Right kidney (tissue), 1 donor: Measurements from ENCODE around the gene HERC2.
A peak's percentile ranks its signal among the peaks of the same experiment; 100 is the strongest.

Experiments
- DNase-seq: peaks from one replicate; pipeline ENCODE4 v3.0.0-alpha.2; 2016

The HERC2 gene

DNA sequence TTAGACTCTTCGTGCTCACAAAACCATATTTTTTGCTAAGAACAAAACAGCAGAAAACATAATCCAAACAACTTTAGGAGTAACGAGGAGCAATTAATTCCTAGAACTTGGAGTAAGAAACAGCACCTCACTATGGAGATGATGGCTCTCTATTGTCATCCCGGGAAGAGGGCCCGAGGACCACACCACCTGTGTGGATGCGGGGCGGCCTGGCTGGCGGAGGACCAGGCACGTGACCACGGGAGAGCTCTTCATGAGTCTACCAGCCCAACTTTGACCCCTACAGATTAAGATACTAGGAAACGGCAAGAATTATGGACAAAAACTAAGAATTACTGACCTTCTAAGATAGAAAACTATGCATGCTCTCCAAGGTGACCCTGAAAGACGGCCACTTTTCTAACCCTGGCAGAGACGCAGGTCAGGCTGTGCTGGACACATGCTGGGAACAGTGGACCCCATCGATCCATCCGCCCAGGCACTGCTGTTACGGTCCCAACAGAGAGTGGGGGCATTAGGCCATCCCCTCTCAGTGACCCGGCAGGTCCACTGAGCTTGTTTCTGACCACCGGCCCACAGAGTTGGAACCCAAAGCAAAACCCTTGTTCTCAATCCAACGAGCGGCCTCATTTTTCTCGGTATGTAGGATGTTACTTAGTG is 209.7 kb downstream of the HERC2 start:
- DNase-seq: no peak

DNA sequence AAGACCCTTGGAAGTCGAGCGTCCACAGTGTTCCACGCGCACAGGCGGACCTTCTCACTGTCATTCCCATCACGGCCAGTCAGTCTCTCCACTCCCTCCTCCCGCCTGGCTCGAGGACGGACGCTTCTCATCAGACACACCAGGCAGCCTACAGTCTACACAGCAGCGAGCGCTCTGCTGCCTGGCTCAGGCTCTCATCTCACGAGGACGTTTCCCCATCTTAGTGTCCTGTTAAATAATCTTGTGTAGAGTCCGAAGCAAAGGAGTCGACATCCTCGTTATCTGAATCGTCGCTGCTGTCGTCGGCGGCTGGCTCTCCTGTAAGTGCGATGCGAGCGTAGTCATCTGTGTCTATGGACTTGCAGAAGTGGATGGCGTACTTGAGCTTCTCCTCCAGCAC is 210.4 kb downstream of the HERC2 start:
- no peak for DNase-seq

DNA sequence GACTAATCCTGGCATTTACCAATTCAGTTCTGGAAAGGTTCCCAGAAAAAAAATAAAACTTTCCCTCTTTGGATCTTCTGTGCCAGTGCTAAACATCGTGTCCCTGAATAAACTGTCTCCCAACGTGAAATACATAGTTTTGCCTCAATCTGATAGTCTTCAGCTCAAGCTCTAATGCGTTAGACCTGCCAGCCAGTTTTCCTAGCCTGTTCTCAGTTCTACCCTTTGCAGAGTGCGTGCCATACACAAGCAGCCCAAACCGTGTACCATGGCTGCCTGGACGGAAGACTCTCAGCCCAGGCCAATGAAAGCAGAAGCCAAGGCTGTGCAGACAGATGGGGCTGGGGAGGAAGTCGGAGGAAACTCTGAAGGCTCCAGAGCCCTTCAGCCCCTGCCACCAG is 211.5 kb downstream of the HERC2 start:
- DNase-seq: no peak

DNA sequence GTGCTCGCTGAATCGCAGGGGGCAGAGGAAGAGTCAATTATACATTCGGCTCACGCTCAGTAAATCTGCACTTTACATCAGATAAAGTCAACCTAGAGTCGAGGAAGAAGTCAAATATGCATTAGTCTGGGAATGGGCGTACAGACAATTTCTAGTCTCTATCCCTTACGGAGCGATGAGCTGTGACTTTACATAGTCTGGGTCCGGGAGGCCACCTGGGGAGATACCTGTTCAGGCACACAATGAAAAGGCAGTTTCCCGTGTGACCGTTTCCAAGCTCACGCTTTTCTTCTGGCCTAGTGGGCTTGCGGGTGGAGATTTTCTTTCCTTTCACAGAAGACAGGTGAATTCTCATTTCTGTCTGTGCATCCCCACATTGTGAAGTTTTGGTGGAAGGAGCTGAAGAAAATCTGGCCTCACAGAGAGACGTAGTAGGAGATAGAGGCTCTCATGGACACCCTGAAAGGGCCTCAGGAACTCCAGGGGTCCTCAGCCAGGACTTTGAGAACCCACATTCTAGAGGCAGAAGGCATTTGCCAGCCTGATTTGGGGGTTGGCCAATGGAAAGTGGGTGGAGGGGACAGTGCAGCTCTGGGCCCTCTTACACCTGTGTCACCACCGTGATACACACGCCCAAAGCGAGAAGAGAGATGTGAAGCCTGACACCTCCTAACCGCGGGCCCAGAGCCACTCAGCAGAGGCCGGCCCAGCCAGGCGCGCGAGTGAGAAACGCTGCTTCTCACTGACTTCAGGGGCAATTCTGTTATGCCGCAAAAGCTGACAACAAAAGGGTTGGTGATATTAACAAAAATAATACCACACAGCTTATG is 212.1 kb downstream of the HERC2 start:
- DNase-seq: no peak

DNA sequence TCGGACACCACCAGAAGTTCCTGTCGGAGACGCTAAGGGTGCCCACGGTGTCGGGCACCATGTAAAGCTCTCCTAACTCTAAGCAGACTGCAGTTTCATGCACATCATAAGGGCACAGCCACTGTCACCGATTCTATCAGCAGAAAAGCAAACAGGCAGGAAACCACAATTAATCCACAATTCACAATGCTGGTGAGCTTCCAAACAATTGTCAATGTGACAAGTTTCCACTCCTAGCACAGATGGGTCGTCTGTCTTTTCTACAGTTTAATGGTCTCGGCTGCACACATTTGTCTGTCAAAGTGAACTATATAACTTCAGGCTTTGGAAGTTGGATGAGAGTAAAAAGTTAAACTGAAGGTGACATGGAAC is 214.1 kb downstream of the HERC2 start:
- no peak for DNase-seq

DNA sequence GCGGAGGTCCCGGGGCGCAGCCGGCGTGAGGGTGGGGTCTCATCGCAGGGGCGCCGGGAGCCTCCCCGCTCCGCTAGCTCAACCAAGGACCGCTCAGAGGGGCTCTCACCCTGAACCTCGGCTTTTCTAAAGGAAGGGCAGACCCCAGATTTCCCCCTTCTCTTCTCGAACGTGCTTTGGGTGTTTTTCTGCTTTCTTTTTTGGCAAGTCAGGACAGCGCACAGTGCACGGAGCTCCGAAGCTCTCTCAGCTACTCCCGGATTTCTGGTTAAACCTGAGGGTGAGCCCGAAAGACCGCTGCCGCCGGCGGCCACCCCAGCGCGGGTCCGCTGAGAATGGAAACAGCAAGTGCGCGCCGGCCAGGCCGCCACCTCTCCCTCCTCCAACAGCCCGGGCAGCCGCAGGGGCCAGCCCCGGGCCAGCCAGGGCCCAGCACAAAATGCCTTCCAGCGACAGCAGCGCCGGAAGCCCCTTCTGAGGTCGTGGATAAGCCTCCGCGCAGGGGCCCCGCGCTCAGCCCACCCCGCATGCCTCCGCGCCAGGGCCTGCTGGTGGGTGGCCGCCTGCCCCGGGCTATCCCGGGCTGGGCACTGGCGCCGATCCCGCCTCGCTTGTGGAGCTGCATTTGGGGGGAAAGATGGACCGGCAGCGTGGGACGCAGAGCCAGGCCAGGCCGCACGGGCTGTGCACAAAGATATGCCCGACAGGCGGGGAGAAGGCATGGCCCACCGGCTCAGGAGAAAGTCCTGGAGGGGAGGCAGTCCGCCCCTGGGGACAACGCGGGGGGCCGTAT is 214.7 kb downstream of the HERC2 start:
- peak; percentile 82 for DNase-seq

DNA sequence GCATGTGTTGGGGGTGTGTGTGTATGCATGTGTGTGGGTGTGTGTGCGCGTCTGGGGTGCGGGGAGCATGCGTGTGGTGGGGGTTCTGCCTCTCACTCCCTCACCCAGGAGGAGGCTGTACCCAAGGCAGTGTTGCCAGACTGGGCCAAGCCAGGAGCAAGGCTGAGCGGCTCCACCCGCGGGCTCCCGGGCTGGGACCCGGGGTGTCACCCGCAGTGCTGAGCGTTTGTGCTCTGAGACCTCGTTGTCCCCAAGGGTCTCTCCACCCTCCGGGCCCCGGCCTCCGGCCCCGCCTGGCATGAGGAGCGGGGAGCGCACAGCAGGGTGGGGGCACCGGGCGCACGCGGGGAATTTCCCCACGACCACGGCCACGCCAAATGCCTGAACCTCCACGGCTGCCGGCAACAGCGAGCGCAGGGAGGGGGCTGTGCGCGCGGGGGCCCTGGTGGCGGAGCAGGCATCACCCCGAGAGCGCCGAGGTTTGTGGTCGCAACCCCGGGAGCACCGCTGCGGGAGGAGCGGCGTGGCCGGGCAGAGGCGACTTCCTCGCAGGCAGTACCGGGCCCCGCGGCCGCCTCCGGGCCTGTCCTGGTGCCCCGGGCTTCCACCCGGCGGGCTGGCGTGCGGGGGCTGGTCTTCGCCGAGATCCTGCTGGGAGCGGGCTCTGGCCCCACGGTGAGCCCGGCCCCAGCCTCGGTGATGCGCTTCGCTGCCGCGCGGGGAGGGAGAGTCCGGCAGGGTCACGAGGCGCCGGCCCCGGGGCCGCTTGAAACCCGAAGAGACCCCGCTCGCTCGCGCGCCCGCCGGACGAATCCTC is 215.5 kb downstream of the HERC2 start:
- peak; percentile 78 for DNase-seq

DNA sequence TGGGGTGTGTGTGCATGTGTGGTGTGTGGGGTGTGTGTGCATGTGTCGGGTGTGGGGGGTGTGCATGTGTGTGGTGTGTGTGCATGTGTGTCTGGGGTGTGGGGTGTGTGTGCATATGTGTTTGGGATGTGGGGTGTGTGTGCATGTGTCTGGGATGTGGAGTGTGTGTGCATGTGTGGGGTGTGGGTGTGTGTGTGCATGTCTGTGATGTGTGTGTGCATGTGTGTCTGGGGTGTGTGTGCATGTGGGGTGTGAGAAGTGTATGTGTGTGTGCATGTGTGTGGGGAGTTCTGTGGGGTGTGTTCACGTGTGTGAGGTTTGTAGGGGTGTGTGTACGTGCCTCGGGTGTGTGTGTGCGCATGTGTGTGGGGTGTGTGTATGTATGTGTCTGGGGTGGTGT is 216.2 kb downstream of the HERC2 start:
- no peak for DNase-seq

DNA sequence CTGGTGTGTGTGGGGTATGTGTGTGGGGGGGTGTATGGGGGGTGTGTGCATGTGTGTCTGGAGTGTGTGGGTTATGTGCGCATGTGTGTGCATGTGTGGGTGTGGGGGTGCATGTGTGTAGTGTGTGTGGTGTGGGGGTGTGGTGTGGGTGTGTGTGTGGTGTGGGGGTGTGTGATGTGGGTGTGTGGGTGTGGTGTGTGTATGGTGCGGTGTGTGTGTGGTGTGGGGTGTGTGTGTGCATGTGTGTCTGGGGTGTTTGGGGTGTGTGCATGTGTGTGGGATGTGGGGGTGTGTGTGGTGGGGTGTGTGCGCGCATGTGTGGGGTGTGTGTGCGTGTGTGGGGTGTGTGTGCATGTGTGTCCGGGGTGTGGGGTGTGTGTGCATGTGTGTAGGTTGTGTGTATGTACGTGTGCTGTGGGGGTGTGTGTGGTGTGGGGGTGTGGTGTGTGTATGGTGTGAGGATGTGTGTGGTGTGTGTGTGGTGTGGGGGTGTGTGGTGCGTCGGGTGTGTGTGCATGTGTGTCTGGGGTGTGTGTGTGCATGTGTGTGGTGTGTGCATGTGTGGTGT is 216.7 kb downstream of the HERC2 start:
- no peak for DNase-seq

DNA sequence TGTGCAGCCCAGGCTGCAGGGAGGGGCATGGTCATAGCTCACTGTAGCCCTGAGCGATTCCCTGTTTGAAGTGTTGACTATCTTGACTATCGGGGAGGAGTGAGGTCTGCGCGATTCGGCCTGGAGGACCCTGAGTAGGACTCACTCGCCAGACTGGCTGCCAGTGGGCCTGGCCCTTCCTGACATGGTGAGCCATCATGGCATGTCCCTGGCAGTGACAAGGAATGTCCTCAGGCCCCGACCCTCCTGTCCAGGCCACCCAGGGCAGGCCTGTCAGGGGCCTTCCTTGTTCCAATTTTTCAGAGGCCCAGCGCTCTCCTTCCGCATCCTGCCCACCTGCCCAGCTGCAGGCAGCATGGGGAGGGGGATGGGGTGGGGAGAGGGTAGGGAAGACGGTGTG is 217.7 kb downstream of the HERC2 start:
- no peak for DNase-seq

DNA sequence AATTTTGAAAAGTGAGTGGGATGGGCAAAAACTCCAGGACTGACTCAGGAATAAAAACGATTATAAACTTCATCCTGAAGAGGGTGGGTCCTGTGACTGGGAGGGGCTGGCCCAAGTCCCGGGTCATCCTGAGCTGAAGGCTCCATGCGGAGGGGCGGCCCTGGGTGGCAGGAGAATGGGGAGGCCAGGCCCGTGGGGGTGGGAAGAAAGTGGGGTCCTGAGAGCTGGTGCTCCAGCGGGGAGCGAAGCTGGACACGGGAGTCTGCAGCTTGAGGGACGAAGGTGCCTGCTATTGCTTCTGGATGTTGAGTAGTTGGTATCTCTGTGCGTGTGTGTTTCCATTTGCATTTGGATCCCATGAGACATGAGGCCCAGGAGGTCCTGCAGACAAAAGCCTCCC is 218.1 kb downstream of the HERC2 start:
- no peak for DNase-seq

DNA sequence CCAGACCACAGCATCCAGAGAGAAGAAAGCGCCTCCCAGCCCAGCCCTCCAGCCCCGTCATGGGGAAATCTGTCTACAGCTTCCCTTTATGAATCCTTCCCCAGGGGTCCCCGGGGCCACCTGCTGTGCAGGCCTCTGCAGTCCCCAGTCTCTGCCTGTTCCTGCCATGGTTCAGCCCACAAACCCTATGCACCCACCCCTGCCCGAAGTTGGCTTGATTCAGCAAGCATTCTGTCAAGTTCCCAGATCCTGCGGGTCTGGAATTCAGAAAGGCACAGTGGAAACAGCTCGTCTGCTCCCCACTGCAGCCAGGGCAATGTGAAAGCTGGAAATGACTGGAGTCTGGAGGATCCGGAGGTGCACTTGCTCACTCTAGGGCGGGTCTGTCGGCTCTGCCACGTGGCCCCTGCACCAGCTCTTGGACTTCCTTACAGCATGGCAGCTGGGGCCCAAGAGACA is 220.0 kb downstream of the HERC2 start:
- no peak for DNase-seq

DNA sequence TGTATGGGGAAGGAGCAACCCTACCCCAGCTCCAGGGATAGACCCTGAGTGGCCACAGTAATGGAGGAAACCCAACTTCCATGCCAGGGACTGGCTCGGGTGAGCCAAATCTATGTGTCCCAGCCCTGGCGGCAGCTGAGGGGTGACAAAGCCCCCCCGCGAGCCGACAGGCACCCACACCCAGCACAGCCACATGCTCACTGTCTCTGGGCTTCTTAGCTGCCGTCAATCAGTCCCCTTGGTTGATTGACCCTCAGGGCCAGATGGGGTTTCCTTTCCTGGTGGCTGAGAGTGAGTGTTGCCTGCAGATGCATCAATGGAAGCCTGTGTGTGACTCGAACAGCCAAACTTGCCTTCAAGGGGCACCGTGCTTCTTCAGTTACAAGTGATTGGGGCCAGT is 220.8 kb downstream of the HERC2 start:
- no peak for DNase-seq

DNA sequence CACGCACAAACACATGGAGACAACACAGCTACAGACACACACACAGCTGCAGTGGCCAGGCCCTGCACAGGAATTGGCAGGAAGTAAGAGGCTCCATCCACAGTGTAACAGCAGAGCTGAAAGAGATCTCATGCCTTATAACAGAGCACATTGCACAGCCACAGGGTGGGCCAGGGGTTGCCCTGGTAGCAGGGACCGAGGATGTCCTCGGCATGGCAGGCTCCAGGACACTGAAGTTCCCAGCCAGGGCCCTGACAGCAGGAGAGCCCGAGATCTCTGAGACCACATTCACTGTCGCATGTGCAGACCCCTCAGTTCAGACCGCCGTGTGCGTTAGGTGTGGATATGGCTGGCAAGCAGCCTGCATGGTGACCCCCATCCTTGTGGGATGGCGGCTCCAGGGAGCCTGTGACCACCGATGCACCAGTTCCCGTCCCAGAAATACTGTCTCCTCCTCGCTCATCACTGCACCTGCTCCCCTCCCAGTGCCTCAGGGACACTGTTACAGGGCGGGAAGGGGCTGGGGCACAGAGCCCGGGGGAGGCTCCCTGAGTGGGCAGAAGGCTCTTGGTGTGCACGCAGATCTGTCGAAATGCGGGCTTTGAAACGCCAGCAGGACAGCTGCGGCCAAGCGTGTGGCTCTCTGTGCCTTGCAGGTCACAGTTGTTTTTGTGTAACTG is 221.3 kb downstream of the HERC2 start:
- DNase-seq: no peak

DNA sequence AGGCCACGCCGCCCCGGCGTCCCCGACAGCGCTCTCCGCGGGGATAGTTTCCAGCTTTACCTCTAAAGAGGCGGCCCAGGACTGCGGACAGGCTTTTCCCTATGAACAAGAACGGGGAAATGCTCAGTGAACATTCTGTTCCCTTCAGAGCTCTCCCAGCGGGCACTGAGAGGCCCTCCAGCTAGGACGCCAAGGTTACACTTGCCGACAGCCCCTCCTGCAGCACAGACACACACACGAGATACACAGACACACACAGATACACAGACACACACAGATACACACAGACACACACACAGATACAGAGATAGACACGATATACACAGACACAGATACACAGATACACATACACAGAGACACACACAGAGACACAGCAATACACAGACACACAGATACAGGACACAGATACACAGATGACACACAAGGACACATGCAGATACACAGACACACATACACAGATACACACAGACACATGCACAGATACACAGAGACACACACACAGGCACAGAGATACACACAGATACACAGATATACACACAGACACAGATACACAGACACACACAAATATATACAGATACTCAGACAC is 222.3 kb downstream of the HERC2 start:
- DNase-seq: peak; percentile 56

DNA sequence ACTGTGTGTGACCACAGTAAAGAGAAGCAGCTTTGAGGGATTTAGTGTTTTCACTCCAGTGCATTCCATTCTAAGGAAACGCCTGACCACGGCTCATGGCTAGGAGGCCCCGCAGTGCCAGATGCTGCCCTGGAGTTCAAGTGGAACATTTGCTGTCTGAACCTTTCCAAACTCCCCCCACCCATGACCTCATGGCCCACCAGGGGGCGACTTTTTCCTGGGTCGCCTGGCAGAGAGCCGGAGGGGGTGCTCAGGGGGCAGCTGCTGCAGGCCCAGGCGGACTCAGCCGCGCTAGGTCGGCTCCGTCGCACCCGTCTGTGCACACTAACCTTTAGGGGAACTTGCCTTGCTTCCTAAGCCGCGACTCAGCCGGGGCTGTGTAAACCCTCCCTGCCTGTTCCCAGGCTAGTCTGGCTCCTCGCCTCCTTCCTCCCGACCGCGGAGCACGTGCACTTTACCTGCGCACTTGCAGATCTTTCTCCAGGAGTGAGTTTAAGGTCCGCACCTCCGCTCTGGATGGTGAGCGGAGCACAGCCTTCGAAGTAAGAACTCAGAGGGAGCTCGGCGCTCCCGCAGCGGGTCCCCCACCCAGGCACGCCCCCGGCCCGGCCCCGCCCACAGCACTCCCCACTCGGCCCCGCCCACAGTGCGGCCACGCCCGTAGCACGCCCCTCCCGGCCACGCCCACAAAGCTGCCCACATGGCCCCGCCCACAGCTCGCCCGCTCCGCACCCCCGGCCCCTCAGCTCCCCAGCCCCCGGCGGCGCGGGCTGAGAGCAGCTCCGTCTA is 223.0 kb downstream of the HERC2 start, which contains the start of gene OCA2:
TSS of gene OCA2 (minus strand) at position 550 of the 789 bp plus-strand sequence. CDS start 17,441 bp downstream, outside the sequence.
- peak; percentile 78 for DNase-seq

DNA sequence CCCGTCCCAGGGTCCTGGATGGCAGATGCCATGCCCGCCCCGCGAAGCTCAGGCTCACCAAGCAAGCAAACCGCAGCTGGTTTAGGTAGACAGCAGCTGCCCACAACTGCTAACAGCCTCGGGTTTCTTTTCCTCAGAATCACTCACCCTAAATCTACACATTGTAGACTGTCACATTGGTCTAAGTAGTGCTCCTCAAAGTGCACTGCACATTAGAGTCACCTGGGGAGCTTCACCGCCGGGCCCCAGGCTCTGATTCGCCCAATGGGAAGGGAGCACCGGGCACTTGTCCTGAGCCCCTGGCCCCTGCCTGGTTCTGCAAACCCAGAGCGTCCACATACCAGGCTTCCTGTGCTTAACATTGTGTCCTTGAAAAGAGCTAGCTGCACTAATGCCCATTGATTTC is 223.6 kb downstream of the HERC2 start:
- DNase-seq: no peak

DNA sequence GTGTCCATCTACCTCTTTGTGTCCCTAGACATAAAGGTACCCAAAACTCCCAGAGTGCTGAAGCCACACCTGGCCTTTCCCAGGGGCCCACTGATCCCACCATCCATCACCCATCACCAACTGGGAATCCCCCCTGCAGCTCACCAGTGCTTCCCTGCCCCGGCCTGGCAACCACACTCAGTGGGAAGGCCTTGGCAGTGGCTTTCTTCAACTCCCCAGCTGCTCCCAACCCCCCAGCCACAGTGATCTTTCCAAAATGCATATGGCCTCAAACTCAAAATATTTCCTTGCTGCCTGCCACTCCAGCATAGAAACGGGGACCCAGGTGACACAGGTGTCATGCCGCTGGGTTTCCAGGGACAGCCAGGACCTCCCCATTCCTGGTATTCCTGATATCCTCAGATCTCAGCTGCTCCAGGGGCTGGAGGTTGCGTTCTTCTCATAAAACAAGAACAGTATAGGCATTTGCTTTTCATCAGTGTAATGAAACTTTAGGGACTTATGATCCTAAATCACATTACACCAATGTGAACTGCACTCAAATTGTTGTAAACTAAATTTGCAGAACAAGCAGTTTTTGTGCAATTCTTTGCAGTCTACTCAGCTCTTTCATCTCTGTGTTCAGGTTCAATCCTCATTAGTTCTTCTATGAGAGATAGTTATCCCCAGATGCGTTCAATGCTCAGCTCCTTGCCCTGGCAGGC is 224.2 kb downstream of the HERC2 start:
- no peak for DNase-seq
